HUES6 (cell line): ENCODE measurements around the gene PSD4.

ENCODE experiments used
- H3K27ac ChIP-seq: 2 replicates; pipeline ENCODE4 v1.7.0; 2013; ENCODE audit warnings: low read depth, mild to moderate bottlenecking, low read length, inconsistent platforms
- H3K27me3 ChIP-seq: 2 replicates; pipeline ENCODE4 v1.6.1; 2013; ENCODE audit warnings: low read length; ENCODE audit not compliant: control insufficient read depth, insufficient read depth
- H3K36me3 ChIP-seq: 2 replicates; pipeline ENCODE4 v1.6.1; 2013; ENCODE audit warnings: low read length; ENCODE audit not compliant: control insufficient read depth, insufficient read depth
- H3K4me1 ChIP-seq: 2 replicates; pipeline ENCODE4 v1.6.1; 2013; ENCODE audit warnings: low read length; ENCODE audit not compliant: control insufficient read depth, insufficient read depth
- H3K4me3 ChIP-seq: 2 replicates; pipeline ENCODE4 v1.5.1; 2013; ENCODE audit warnings: low read depth, low read length
- H3K9ac ChIP-seq: one replicate; pipeline ENCODE4 v1.6.1; 2013; ENCODE audit warnings: mild to moderate bottlenecking, low read length
- H3K9me3 ChIP-seq: 2 replicates; pipeline ENCODE4 v1.6.1; 2013; ENCODE audit warnings: low read depth, low read length; ENCODE audit not compliant: control insufficient read depth, insufficient read depth

PSD4 gene

DNA sequence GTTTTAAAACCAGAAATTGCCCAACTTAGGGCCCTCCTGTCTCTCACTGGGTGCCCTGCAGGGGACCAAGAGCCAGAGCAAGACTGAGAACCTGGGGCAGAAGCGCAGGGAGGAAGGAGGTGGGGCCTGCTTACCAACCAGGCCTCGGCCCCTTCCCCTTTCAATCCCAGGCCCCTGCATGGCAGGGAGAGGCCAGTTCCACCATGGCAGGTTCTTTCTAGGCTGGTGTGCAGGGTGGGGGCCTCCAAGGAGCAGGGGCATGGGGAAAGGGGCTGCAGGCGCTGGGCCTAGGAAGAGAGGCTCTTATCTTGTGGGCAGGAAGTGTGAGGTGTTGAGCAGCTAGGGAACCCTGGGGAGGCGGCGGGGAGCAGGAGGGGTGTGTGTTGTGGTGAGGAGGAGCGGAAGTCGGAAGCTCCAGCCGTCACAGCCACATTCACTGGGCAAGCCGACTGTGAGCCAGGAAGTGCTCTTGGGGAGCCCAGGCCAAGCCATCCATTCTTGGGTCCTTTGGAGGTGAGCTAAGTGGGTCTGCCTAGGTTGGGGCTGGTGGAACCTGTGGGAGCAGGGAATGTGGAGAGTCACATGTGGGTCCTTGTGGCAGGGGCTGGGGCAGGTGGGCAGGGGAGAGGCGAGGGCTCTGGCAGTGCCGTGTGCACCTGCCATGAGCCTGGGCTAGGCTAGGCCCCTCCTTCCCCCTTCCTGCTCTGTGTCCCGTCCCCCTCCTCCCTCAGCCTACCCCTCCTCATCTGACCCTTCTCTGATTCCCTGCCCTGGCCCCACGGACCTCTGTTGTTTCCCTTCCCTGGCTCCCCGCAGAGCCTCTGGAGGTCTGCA is at the start of gene PSD4:
Gene PSD4 (plus strand): TSS at position 430 of the 834 bp plus-strand sequence. CDS start 8,486 bp downstream, outside the sequence.
- H3K9me3 ChIP-seq: no peaks in the 10 kb centered on the region
- no peak within 1 kb of the TSS for H3K27ac ChIP-seq
- no peaks in the 10 kb centered on the region for H3K36me3 ChIP-seq
- H3K9ac ChIP-seq: no peak within 1 kb of the TSS
- no peaks in the 10 kb centered on the region for H3K27me3 ChIP-seq
- H3K4me3 ChIP-seq: no peak within 1 kb of the TSS
- peaks cover 24% of the 10 kb centered on the region; the same call in 1 of the 2 replicates for H3K4me1 ChIP-seq

DNA sequence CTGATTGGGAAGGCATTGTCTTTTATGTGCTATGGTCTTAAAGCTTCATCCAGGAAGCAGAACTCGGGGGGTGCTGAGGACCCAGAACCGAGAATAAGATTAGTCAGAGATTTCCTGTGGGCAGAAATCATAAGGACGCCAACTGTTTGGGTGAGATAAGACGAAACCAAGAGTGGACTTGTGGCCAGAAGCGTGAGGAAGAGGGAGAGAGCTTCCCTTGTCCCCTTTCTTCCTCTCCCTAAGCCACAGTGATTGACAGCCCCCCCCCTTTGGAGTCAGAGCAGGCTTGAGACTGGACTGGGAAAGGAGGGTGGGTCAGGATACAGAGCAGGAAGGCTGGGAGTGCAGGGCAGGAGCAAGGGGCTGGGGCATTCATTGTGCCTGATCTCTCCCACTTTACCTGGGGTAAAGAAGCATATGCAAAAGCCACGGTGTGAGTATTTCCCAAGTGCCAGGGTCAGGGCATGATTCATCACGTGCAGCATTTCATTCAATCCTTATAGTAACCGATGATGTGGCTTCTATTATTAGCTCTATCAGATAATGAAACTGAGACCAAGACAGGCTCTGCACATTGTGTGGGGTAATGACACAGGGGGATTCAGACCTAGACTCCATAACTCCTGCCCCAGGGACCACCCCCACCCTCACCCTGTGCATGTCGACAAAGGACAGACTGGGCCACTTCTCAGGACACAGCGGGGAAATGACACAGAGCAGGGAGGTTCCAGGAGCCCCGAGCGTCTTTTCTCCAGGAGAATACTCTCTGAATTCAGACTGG is 49.4 kb upstream of the PSD4 start:
- Histone ChIP-seq H3K9me3 (no peaks in the 10 kb centered on the region), H3K27me3 (peaks cover 20% of the 10 kb centered on the region; the same call in 1 of the 2 replicates), H3K9ac (no peak overlapping the region), H3K36me3 (no peaks in the 10 kb centered on the region), H3K27ac (no peak overlapping the region), H3K4me3 (no peak overlapping the region), H3K4me1 (no peaks in the 10 kb centered on the region)

DNA sequence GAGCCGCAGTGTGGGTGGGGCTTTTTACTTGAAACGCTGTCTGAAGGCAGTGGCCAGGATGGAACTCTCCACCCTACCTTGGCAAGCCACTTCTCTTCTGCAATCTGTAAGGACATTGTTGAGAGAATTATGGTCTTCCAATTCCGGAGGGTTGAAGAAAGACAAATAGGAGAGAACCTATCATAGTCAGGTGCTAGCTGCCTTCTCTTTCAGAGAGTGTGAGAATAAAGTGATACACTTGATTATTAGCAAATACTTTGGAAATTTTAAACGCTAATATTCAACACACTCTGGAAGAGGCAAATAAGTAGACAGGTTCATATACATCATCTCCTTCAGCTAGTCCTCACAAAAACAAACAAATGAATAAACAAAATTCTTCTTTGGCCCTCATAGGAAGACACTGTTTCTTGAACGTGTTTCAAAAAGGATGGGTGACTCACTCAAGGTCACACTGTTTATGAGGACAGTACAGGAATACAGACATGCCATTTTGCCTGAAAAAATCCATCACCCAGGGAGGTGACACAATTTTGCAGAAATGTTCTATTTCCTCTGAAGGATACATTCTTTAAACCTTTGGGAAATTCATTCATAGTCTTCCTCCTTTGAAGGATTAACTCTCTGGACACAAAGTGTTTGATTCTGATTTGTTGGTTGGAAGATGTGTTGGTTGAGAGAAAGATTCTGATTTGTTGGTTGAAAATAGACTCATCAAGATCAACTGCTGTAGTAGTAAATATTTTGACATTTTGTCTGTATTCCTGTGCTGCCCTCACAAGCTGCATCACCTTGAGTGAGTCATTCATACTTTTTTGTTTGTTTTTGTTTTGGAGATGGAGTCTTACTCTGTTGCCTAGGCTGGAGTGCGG is 48.6 kb upstream of the PSD4 start:
- no peaks in the 10 kb centered on the region for H3K9me3 ChIP-seq
- no peaks in the 10 kb centered on the region for H3K36me3 ChIP-seq
- H3K27ac ChIP-seq: no peak overlapping the region
- no peak overlapping the region for H3K4me3 ChIP-seq
- no peaks in the 10 kb centered on the region for H3K4me1 ChIP-seq
- peaks cover 16% of the 10 kb centered on the region; the same call in 1 of the 2 replicates for H3K27me3 ChIP-seq
- no peak overlapping the region for H3K9ac ChIP-seq

DNA sequence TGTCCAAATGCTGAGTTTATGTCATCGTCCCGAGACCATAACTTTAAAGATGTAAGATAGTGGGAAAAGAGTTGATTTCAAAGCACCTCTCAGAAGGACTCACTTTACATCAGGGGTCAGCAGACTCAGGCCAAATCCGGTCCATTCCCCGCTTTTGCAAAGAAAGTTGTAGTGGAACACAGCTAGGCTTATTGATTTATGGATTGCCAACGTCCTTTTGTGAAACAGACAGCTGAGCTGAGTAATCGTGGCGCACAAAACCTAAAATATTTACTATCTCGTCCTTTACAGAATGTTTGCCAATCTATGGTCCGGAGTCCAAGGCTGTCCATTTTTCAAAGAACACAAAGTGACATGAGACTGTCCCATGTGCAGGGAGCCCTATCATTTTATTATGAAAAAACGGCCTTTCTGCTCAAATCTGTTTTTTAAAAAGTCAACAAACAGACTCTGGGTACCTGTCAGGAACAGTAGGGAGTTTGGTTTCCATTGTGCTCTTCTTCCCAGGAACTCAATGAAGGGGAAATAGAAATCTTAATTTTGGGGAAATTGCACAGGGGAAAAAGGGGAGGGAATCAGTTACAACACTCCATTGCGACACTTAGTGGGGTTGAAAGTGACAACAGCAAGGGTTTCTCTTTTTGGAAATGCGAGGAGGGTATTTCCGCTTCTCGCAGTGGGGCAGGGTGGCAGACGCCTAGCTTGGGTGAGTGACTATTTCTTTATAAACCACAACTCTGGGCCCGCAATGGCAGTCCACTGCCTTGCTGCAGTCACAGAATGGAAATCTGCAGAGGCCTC is 46.7 kb upstream of the PSD4 start, which contains the start of gene IL1RN:
Gene IL1RN (plus strand): TSS at position 754 of the 801 bp plus-strand sequence. CDS start 27 bp downstream, at position 781.
- H3K9ac ChIP-seq: no peak within 1 kb of the TSS
- H3K4me1 ChIP-seq: no peaks in the 10 kb centered on the region
- H3K4me3 ChIP-seq: no peak within 1 kb of the TSS
- H3K27me3 ChIP-seq: peaks cover 2% of the 10 kb centered on the region; the same call in 1 of the 2 replicates
- no peak within 1 kb of the TSS for H3K27ac ChIP-seq
- H3K36me3 ChIP-seq: no peaks in the 10 kb centered on the region
- no peaks in the 10 kb centered on the region for H3K9me3 ChIP-seq

DNA sequence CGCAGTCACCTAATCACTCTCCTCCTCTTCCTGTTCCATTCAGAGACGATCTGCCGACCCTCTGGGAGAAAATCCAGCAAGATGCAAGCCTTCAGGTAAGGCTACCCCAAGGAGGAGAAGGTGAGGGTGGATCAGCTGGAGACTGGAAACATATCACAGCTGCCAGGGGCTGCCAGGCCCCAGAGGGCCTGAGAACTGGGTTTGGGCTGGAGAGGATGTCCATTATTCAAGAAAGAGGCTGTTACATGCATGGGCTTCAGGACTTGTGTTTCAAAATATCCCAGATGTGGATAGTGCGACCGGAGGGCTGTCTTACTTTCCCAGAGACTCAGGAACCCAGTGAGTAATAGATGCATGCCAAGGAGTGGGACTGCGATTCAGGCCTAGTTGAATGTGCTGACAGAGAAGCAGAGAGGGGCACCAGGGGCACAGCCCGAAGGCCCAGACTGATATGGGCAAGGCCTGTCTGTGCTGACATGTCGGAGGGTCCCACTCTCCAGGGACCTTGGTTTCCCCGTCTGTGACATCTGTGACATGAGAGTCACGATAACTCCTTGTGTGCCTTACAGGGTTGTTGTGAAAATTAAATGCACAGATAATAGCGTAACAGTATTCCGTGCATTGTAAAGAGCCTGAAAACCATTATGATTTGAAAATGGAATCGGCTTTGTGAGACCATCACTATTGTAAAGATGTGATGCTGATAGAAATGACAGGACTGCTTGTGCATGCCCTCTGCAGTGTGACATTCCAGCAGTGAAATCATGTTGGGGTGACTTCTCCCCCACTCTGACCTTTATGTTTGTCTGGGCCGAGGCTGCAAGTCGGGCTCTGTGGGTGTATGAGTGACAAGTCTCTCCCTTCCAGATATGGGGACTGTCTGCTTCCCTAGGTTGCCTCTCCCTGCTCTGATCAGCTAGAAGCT is 45.9 kb upstream of the PSD4 start:
- Histone ChIP-seq H3K4me3 (no peak overlapping the region), H3K27ac (no peak overlapping the region), H3K9me3 (no peaks in the 10 kb centered on the region)

DNA sequence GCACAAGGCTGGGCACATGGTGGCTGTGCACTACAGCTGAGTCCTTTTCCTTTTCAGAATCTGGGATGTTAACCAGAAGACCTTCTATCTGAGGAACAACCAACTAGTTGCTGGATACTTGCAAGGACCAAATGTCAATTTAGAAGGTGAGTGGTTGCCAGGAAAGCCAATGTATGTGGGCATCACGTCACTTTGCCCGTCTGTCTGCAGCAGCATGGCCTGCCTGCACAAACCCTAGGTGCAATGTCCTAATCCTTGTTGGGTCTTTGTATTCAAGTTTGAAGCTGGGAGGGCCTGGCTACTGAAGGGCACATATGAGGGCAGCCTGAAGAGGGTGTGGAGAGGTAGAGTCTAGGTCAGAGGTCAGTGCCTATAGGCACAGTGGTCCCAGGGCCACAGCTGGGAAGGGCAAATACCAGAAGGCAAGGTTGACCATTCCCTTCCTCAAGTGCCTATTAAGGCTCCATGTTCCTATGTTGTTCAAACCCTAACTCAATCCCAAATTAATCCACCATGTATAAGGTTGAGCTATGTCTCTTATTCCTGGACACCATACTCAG is 44.2 kb upstream of the PSD4 start:
- Histone ChIP-seq H3K9me3 (no peaks in the 10 kb centered on the region), H3K36me3 (no peaks in the 10 kb centered on the region), H3K27me3 (no peaks in the 10 kb centered on the region; the same call in 1 of the 2 replicates), H3K4me3 (no peak overlapping the region), H3K4me1 (no peaks in the 10 kb centered on the region), H3K9ac (no peak overlapping the region), H3K27ac (no peak overlapping the region)

More for the DNA sequence above, 45.9 kb upstream of the PSD4 start:
- H3K36me3 ChIP-seq: no peaks in the 10 kb centered on the region
- H3K27me3 ChIP-seq: no peaks in the 10 kb centered on the region; the same call in 1 of the 2 replicates
- no peaks in the 10 kb centered on the region for H3K4me1 ChIP-seq
- no peak overlapping the region for H3K9ac ChIP-seq

DNA sequence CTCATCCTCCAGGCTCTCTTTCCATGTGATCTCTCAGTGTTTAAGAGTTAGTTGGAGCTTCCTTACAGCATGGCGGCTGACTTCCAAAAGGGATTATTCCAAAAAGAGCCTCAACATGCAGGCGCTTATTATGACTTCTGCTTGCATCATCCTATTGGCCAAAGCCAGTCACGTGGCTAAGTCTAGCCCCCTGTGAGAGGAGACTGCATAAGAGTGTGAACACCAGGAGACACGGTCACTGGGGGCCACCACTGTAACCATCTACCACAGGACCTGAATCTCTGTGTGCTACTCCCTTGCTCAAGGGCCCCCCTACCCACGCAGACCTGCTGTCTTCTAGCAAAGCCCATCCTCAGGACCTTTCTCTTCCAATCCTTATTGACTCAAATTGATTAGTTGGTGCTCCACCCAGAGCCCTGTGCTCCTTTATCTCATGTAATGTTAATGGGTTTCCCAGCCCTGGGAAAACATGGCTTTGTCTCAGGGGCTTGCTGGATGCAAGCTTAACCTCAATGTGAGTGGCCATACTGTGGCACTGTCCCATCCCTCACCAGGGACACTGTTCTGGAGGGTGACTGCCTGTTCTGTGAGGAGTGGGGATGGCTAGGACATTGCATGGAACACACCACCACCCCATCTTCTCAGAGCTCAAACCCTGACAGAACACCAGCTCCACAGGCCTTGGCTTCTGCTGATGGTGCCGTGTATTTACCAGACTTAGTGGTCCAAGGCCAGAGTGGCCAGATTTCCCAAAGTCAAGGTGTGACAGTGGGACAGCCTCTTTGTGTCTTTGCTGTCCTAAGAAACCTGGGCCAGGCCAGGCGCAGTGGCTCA is 42.2 kb upstream of the PSD4 start:
- no peak overlapping the region for H3K4me3 ChIP-seq
- H3K4me1 ChIP-seq: no peaks in the 10 kb centered on the region
- H3K27me3 ChIP-seq: no peaks in the 10 kb centered on the region; the same call in 1 of the 2 replicates
- H3K9me3 ChIP-seq: no peaks in the 10 kb centered on the region
- H3K9ac ChIP-seq: no peak overlapping the region
- H3K36me3 ChIP-seq: no peaks in the 10 kb centered on the region
- no peak overlapping the region for H3K27ac ChIP-seq

DNA sequence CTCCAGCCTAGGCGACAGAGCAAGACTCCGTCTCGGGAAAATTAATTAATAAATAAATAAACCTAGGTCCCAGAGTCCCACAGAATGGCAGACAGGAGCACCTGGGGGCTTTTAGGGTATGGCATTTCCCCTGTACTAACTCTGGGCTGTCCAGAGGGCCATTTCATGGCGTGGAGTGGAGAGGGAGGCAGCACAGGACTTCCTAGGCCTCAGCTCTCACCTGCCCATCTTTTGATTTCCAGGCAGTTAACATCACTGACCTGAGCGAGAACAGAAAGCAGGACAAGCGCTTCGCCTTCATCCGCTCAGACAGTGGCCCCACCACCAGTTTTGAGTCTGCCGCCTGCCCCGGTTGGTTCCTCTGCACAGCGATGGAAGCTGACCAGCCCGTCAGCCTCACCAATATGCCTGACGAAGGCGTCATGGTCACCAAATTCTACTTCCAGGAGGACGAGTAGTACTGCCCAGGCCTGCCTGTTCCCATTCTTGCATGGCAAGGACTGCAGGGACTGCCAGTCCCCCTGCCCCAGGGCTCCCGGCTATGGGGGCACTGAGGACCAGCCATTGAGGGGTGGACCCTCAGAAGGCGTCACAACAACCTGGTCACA is 41.3 kb upstream of the PSD4 start:
- Histone ChIP-seq H3K27ac (no peak overlapping the region), H3K4me3 (no peak overlapping the region), H3K4me1 (no peaks in the 10 kb centered on the region), H3K9ac (no peak overlapping the region), H3K36me3 (no peaks in the 10 kb centered on the region), H3K9me3 (no peaks in the 10 kb centered on the region), H3K27me3 (no peaks in the 10 kb centered on the region; the same call in 1 of the 2 replicates)
